GM12878 (cell line): ENCODE data around the gene SFTPB. TPM values are rescaled to one million over a fixed set of nuclear protein-coding genes. Genes with fewer than 3 reads are reported as not detected.

ENCODE experiments used
- BACH1 ChIP-seq: fragments of 450-650 bp; IDR thresholded peaks from 2 replicates; pipeline ENCODE4 v1.6.1; 2017; ENCODE audit warnings: mild to moderate bottlenecking, borderline replicate concordance
- BHLHE40 ChIP-seq, 2 experiments: fragments of 450-650 bp in 1 of 2; IDR thresholded peaks; 2 replicates each; pipeline ENCODE4 v1.6.1; 2011 to 2017; ENCODE audit warnings: low read depth in 2 of 2, borderline replicate concordance in 1 of 2, improper control_type of control experiment in 1 of 2, low read length in 1 of 2, mild to moderate bottlenecking in 1 of 2
- CBX5 ChIP-seq: sonication (generic); IDR thresholded peaks from 2 replicates; pipeline ENCODE4 v1.6.1; 2016; ENCODE audit warnings: low read depth, moderate library complexity, mild to moderate bottlenecking, inconsistent platforms
- CREB1 ChIP-seq: IDR thresholded peaks from 2 replicates; pipeline ENCODE4 v1.6.1; 2012; ENCODE audit warnings: low read depth, mild to moderate bottlenecking, inconsistent platforms
- CREM ChIP-seq: IDR thresholded peaks from 2 replicates; pipeline ENCODE4 v1.6.1; 2014; ENCODE audit warnings: antibody characterized with exemption, low read depth
- DPF2 ChIP-seq: fragments of 450-650 bp; IDR thresholded peaks from 2 replicates; pipeline ENCODE4 v1.6.1; 2017; ENCODE audit warnings: mild to moderate bottlenecking
- IKZF2 ChIP-seq, 2 experiments: fragments of 450-650 bp; IDR thresholded peaks; 2 replicates each; pipeline ENCODE4 v1.6.1; 2017; ENCODE audit warnings: mild to moderate bottlenecking in 2 of 2, moderate library complexity in 2 of 2
- POU2F2 ChIP-seq: IDR thresholded peaks from 3 replicates; pipeline ENCODE4 v1.6.1; 2011; ENCODE audit warnings: low read depth, mild to moderate bottlenecking, low read length, borderline replicate concordance
- SMARCA5 ChIP-seq: fragments of 450-650 bp; IDR thresholded peaks from 2 replicates; pipeline ENCODE4 v1.6.1; 2017; ENCODE audit warnings: mild to moderate bottlenecking
- STAT3 ChIP-seq: IDR thresholded peaks from 2 replicates; pipeline ENCODE4 v1.6.1; 2011; ENCODE audit warnings: low read depth, low read length, improper control_type of control experiment
- TCF12 ChIP-seq: IDR thresholded peaks from 2 replicates; pipeline ENCODE4 v1.6.1; 2011; ENCODE audit warnings: low read depth, mild to moderate bottlenecking, low read length
- ZNF24 ChIP-seq: fragments of 450-650 bp; IDR thresholded peaks from 2 replicates; pipeline ENCODE4 v1.6.1; 2017; ENCODE audit warnings: antibody characterized with exemption, mild to moderate bottlenecking
- polyA plus RNA-seq, 11 experiments: library from polyadenylated mRNA; depleted of rRNA in 4 of 11; unstranded in 6 of 11; stranded (reverse) in 5 of 11; fragments of >200 nt; fragmentation: Nextera tagmentation in 4 of 11; fragmentation: Illumina TruSeq in 1 of 11; extraction: Ambion mirVana in 4 of 11; extraction: Trizol in 1 of 11; gene quantifications; 1 replicate in 1 of 11; 2 replicates in 10 of 11; pipeline versions ENCODE4 v1.2.1 to v1.2.3, GENCODE V29; 2011 to 2016; ENCODE audit warnings: inconsistent platforms in 2 of 11, missing spikeins in 2 of 11, low read depth in 1 of 11
- total RNA-seq, 4 experiments: library from RNA; depleted of rRNA in 3 of 4; stranded (reverse); fragments of >200 nt in 3 of 4; fragmentation: Illumina TruSeq in 1 of 4; extraction: Trizol in 1 of 4; gene quantifications; 2 replicates each; pipeline versions ENCODE4 v1.2.1 to v1.2.3, GENCODE V29; 2013 to 2021
- TF ChIP-seq, protein P1 (sequence below): fragments of 450-650 bp; formaldehyde crosslinking; IDR thresholded peaks from 2 replicates; pipeline ENCODE4 v1.4.0; 2020; ENCODE audit warnings: mild to moderate bottlenecking, moderate library complexity
- TF ChIP-seq, protein P2 (sequence below): IDR thresholded peaks from 2 replicates; pipeline ENCODE4 v1.6.1; 2011; ENCODE audit warnings: mild to moderate bottlenecking, low read depth, low read length, moderate library complexity; ENCODE audit not compliant: insufficient replicate concordance
- TF ChIP-seq, protein P3 (sequence below): fragments of 450-650 bp; IDR thresholded peaks from 2 replicates; pipeline ENCODE4 v1.6.1; 2017; ENCODE audit warnings: borderline replicate concordance
- TF ChIP-seq, protein P4 (sequence below): fragments of 450-650 bp; IDR thresholded peaks from 2 replicates; pipeline ENCODE4 v1.6.1; 2016; ENCODE audit warnings: mild to moderate bottlenecking

SFTPB gene
- total and polyA plus RNA-seq, 10 of the 15 experiments (the other 5 are each of a cell fraction or from before 2014, with no cell fraction given) = 0.02 to 5.3 TPM; not detected in 8

DNA sequence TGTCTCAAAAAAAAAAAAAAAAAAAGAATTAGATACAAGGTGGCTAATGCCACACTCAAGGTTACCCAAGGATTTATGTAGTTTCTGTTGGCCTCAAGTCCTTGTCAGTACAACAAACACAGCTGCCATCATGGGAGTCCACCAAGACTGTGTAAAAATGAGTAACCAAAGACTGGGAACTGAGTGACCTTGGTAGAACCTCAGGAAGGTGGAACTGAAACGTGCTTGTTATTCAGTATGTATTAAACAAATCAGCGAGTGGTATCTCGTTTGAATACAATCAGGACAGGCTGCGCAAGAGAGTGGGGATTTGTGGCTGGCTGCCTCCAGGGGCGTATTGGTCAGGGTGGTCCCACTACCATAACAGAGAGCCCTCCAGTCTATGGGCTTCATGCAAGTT, 1.6 kb upstream of the SFTPB start (continued):
- TF ChIP-seq BHLHE40 (IDR thresholded peaks at IDR 0.05; ENCODE audit: borderline replicate concordance in 1 of 2, low read depth in 2 of 2, low read length in 1 of 2) (peak; percentile 34 to 67; a peak in 3 of 4 replicates), SMARCA5 (no peak), DPF2 (no peak), ZNF24 (no peak), IKZF2 (IDR thresholded peaks at IDR 0.05) (peak; percentile 45 to 49; a peak in 2 of 4 replicates), STAT3 (no peak), CBX5 (no peak), CREB1 (no peak), POU2F2 (peak; percentile 38; the same call in 1 of the 3 replicates), CREM (no peak), BACH1 (no peak), TCF12 (0 out of 2 replicates have a peak, but pooled peaks have one; percentile 17)
- TF ChIP-seq, protein P1, sequence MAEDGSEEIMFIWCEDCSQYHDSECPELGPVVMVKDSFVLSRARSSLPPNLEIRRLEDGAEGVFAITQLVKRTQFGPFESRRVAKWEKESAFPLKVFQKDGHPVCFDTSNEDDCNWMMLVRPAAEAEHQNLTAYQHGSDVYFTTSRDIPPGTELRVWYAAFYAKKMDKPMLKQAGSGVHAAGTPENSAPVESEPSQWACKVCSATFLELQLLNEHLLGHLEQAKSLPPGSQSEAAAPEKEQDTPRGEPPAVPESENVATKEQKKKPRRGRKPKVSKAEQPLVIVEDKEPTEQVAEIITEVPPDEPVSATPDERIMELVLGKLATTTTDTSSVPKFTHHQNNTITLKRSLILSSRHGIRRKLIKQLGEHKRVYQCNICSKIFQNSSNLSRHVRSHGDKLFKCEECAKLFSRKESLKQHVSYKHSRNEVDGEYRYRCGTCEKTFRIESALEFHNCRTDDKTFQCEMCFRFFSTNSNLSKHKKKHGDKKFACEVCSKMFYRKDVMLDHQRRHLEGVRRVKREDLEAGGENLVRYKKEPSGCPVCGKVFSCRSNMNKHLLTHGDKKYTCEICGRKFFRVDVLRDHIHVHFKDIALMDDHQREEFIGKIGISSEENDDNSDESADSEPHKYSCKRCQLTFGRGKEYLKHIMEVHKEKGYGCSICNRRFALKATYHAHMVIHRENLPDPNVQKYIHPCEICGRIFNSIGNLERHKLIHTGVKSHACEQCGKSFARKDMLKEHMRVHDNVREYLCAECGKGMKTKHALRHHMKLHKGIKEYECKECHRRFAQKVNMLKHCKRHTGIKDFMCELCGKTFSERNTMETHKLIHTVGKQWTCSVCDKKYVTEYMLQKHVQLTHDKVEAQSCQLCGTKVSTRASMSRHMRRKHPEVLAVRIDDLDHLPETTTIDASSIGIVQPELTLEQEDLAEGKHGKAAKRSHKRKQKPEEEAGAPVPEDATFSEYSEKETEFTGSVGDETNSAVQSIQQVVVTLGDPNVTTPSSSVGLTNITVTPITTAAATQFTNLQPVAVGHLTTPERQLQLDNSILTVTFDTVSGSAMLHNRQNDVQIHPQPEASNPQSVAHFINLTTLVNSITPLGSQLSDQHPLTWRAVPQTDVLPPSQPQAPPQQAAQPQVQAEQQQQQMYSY (CRISPR knock-in tag) = no peak
- TF ChIP-seq, protein P2, sequence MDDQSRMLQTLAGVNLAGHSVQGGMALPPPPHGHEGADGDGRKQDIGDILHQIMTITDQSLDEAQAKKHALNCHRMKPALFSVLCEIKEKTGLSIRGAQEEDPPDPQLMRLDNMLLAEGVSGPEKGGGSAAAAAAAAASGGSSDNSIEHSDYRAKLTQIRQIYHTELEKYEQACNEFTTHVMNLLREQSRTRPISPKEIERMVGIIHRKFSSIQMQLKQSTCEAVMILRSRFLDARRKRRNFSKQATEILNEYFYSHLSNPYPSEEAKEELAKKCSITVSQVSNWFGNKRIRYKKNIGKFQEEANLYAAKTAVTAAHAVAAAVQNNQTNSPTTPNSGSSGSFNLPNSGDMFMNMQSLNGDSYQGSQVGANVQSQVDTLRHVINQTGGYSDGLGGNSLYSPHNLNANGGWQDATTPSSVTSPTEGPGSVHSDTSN = peak; percentile 25
- TF ChIP-seq, protein P3, sequence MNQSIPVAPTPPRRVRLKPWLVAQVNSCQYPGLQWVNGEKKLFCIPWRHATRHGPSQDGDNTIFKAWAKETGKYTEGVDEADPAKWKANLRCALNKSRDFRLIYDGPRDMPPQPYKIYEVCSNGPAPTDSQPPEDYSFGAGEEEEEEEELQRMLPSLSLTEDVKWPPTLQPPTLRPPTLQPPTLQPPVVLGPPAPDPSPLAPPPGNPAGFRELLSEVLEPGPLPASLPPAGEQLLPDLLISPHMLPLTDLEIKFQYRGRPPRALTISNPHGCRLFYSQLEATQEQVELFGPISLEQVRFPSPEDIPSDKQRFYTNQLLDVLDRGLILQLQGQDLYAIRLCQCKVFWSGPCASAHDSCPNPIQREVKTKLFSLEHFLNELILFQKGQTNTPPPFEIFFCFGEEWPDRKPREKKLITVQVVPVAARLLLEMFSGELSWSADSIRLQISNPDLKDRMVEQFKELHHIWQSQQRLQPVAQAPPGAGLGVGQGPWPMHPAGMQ = no peak
- TF ChIP-seq, protein P4, sequence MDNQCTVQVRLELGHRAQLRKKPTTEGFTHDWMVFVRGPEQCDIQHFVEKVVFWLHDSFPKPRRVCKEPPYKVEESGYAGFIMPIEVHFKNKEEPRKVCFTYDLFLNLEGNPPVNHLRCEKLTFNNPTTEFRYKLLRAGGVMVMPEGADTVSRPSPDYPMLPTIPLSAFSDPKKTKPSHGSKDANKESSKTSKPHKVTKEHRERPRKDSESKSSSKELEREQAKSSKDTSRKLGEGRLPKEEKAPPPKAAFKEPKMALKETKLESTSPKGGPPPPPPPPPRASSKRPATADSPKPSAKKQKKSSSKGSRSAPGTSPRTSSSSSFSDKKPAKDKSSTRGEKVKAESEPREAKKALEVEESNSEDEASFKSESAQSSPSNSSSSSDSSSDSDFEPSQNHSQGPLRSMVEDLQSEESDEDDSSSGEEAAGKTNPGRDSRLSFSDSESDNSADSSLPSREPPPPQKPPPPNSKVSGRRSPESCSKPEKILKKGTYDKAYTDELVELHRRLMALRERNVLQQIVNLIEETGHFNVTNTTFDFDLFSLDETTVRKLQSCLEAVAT = no peak
- TF ChIP-seq, all 136 proteins: peak for 14
